Measurements from ENCODE around the gene ITSN2. TPM values are rescaled to one million over a fixed set of nuclear protein-coding genes. Genes with fewer than 3 reads are reported as not detected.
"Not testable (repeated sequence)": the region's sequence is repeated elsewhere in the genome, so short reads cannot be mapped to it uniquely, and the experiment has no call there.

ITSN2 gene
- polyA plus RNA-seq, 3 donors = 15.2 to 22.5 (median 21.1) TPM

GRCh38 chr2:24207359-24207758, 153.0 kb downstream of the ITSN2 start:
- no peak overlapping the region for H3K27ac ChIP-seq (ENCODE audit: low read depth, low read length)

GRCh38 chr2:24206714-24207113, 153.6 kb downstream of the ITSN2 start:
- 87 to 94% (median 91%) methylated on average over 8 of the region's 8 CpGs for WGBS, 3 donors
- no peak overlapping the region for H3K27ac ChIP-seq (ENCODE audit: low read depth, low read length)

More at GRCh38 chr2:24207359-24207758, 153.0 kb downstream of the ITSN2 start:
- 82 to 90% (median 84%) methylated on average over 11 of the region's 11 CpGs for WGBS, 3 donors

GRCh38 chr2:24206242-24206641, 154.1 kb downstream of the ITSN2 start:
- WGBS, 3 donors = 87 to 94% (median 94%) methylated on average over 6 of the region's 6 CpGs

GRCh38 chr2:24205131-24205530, 155.2 kb downstream of the ITSN2 start:
- 92 to 95% (median 94%) methylated on average over 4 of the region's 4 CpGs for WGBS, 3 donors

More at GRCh38 chr2:24206242-24206641, 154.1 kb downstream of the ITSN2 start:
- H3K27ac ChIP-seq (ENCODE audit: low read depth, low read length) = no peak overlapping the region

GRCh38 chr2:24204505-24204904, 155.8 kb downstream of the ITSN2 start:
- 95 to 98% (median 97%) methylated on average over 12 of the region's 12 CpGs for WGBS, 3 donors
- no peak overlapping the region for H3K27ac ChIP-seq (ENCODE audit: low read depth, low read length)

More at GRCh38 chr2:24205131-24205530, 155.2 kb downstream of the ITSN2 start:
- no peak overlapping the region for H3K27ac ChIP-seq (ENCODE audit: low read depth, low read length)

GRCh38 chr2:24203787-24204150, 156.6 kb downstream of the ITSN2 start:
- WGBS, 3 donors = 80 to 89% (median 81%) methylated on average over 5 of the region's 5 CpGs

GRCh38 chr2:24203029-24203786, 157.1 kb downstream of the ITSN2 start:
- no peak overlapping the region for H3K27ac ChIP-seq (ENCODE audit: low read depth, low read length)
- WGBS, 3 donors = 79 to 83% (median 81%) methylated on average over 19 of the region's 19 CpGs

More at GRCh38 chr2:24203787-24204150, 156.6 kb downstream of the ITSN2 start:
- no peak overlapping the region for H3K27ac ChIP-seq (ENCODE audit: low read depth, low read length)

- WGBS, 3 donors = 94 to 98% (median 95%) methylated on average over 3 of the region's 3 CpGs
These were observed 159.5 kb downstream of the ITSN2 start for GRCh38 chr2:24200799-24201198.

GRCh38 chr2:24199968-24200590, 160.3 kb downstream of the ITSN2 start:
- no peak overlapping the region for H3K27ac ChIP-seq (ENCODE audit: low read depth, low read length)
- 80 to 90% (median 88%) methylated on average over 12 of the region's 12 CpGs for WGBS, 3 donors

More at GRCh38 chr2:24200799-24201198, 159.5 kb downstream of the ITSN2 start:
- no peak overlapping the region for H3K27ac ChIP-seq (ENCODE audit: low read depth, low read length)

GRCh38 chr2:24197213-24197612, 163.1 kb downstream of the ITSN2 start:
- 80% methylated on average over 1 of the region's 1 CpG; no CpG with 5 or more reads in 1 of the 3 donors for WGBS, 3 donors
- H3K27ac ChIP-seq (ENCODE audit: low read depth, low read length) = not testable (repeated sequence)

- WGBS, 3 donors = 60 to 64% (median 63%) methylated on average over 5 of the region's 5 CpGs
- no peak overlapping the region for H3K27ac ChIP-seq (ENCODE audit: low read depth, low read length)
These were observed 168.5 kb downstream of the ITSN2 start for GRCh38 chr2:24191848-24192247.

GRCh38 chr2:24191156-24191555, 169.2 kb downstream of the ITSN2 start:
- WGBS, 3 donors = 83 to 94% (median 93%) methylated on average over 9 of the region's 9 CpGs
- H3K27ac ChIP-seq (ENCODE audit: low read depth, low read length) = no peak overlapping the region

GRCh38 chr2:24190503-24190902, 169.8 kb downstream of the ITSN2 start:
- H3K27ac ChIP-seq (ENCODE audit: low read depth, low read length) = no peak overlapping the region
- WGBS, 3 donors = 74 to 91% (median 90%) methylated on average over 9 of the region's 9 CpGs

- 80 to 81% (median 80%) methylated on average over 10 of the region's 10 CpGs for WGBS, 3 donors
- no peak overlapping the region for H3K27ac ChIP-seq (ENCODE audit: low read depth, low read length)
These were observed 170.8 kb downstream of the ITSN2 start for GRCh38 chr2:24189551-24189950.

- H3K27ac ChIP-seq (ENCODE audit: low read depth, low read length) = no peak overlapping the region
- WGBS, 3 donors = 78 to 83% (median 78%) methylated on average over 6 of the region's 6 CpGs
These were observed 176.8 kb downstream of the ITSN2 start for GRCh38 chr2:24183366-24184069.

- 89 to 94% (median 94%) methylated on average over 7 of the region's 7 CpGs for WGBS, 3 donors
- no peak overlapping the region for H3K27ac ChIP-seq (ENCODE audit: low read depth, low read length)
These were observed 177.8 kb downstream of the ITSN2 start for GRCh38 chr2:24182507-24182906.

GRCh38 chr2:24181849-24182248, 178.5 kb downstream of the ITSN2 start:
- no peak overlapping the region for H3K27ac ChIP-seq (ENCODE audit: low read depth, low read length)
- 66 to 82% (median 69%) methylated on average over 6 of the region's 6 CpGs for whole genome bisulfite sequencing, 3 donors

GRCh38 chr2:24179683-24180082, 180.7 kb downstream of the ITSN2 start:
- H3K27ac ChIP-seq (ENCODE audit: low read depth, low read length) = no peak overlapping the region

GRCh38 chr2:24176326-24176725, 184.0 kb downstream of the ITSN2 start:
- 72 to 91% (median 88%) methylated on average over 1 of the region's 1 CpG for WGBS, 3 donors
- no peak overlapping the region for H3K27ac ChIP-seq (ENCODE audit: low read depth, low read length)

All from adipose tissue (tissue), 3 donors.